AG04450 (cell line): ENCODE data around the gene S100A9. TPM values are rescaled to one million over a fixed set of nuclear protein-coding genes. Genes with fewer than 3 reads are reported as not detected.

Experiments used
- CTCF ChIA-PET: fragments of 300-600, 350-600 bp; formaldehyde crosslinking; extraction: SDS; loops from one replicate; lab custom pipeline; 2022; ENCODE audit warnings: antibody characterized with exemption, inconsistent platforms; lab: Charles Lee
- POLR2A ChIA-PET: fragments of 350-600 bp; formaldehyde crosslinking; extraction: SDS; loops from one replicate; lab custom pipeline; 2021; ENCODE audit warnings: antibody characterized with exemption, inconsistent platforms; lab: Yijun Ruan, JAX
- DNase-seq: peaks from one replicate; pipeline ENCODE4 v3.0.0-alpha.2; 2011; ENCODE audit warnings: low read depth, low spot score
- H3K27ac ChIP-seq: one replicate; pipeline ENCODE4 v1.5.1; 2012; ENCODE audit warnings: low read depth, low read length, control low read depth
- H3K27me3 ChIP-seq: one replicate; pipeline ENCODE4 v1.6.0; 2012; ENCODE audit warnings: low read length; ENCODE audit not compliant: control insufficient read depth, insufficient read depth
- H3K4me3 ChIP-seq: 2 replicates; pipeline ENCODE4 v1.5.1; 2011; ENCODE audit warnings: mild to moderate bottlenecking, low read depth, low read length, control low read depth
- H3K9me3 ChIP-seq: 2 replicates; pipeline ENCODE4 v1.5.1; 2012; ENCODE audit warnings: low read length; ENCODE audit not compliant: control insufficient read depth, insufficient read depth
- polyA plus RNA-seq: library from polyadenylated mRNA; depleted of rRNA; stranded (reverse); fragments of >200 nt; gene quantifications from 2 replicates; pipeline ENCODE4 v1.2.3, GENCODE V29; 2011
- TF ChIP-seq, protein P1 (sequence below): IDR thresholded peaks from 2 replicates; pipeline ENCODE4 v1.5.1; 2011; ENCODE audit warnings: low read depth, low read length, control low read depth, inconsistent platforms

Gene S100A9
- polyA plus RNA-seq, 1 experiment = not detected

DNA sequence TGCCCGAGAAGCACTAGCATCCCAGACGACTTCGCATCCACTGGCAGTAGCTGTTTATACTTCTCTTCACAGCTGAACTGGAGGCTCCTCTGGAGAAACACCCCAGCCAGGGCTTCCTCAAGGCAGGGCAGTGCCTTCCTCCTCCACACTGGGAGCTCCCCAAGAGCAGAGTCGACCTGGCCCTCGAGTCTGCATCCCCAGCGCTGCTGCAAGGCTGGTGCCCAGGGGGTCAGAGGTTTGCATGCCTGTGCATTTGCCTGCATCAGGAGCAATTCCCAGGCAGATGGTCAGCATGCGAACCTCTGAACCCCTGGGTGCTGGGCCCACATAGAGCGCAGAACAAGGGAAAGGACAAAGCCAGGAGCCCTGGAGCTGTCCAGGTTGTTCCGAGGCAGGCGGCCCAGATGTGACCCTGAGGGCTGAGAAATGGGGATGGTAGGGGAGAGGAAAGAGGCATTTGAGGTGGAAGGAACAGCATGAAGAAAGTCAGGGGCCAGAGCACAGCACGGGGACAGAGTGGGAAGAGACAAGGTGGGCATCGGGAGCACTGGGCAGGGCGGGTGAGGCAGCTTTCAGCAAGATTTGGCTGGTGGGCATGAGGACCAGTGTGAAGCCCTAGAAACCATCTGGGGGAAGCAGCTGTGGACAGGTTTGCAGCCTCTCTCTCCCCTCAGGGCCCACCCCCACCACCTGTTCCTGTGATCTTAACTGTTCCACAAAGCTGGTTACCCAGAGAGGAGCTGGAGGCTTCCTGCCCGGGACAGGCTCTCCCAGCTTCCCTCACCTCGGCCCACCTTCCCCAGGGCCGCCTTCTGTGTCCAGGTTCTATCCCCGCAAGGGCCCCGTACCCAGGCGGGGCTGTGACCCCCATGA is 39.6 kb downstream of the S100A9 start:
- Histone ChIP-seq H3K27me3 (no peaks in the 10 kb centered on the region), H3K4me3 (no peak overlapping the region), H3K9me3 (no peaks in the 10 kb centered on the region), H3K27ac (no peak overlapping the region)
- POLR2A ChIA-PET = no interaction called here
- CTCF ChIA-PET = no interaction called here
- DNase-seq = no peak
- TF ChIP-seq, protein P1, sequence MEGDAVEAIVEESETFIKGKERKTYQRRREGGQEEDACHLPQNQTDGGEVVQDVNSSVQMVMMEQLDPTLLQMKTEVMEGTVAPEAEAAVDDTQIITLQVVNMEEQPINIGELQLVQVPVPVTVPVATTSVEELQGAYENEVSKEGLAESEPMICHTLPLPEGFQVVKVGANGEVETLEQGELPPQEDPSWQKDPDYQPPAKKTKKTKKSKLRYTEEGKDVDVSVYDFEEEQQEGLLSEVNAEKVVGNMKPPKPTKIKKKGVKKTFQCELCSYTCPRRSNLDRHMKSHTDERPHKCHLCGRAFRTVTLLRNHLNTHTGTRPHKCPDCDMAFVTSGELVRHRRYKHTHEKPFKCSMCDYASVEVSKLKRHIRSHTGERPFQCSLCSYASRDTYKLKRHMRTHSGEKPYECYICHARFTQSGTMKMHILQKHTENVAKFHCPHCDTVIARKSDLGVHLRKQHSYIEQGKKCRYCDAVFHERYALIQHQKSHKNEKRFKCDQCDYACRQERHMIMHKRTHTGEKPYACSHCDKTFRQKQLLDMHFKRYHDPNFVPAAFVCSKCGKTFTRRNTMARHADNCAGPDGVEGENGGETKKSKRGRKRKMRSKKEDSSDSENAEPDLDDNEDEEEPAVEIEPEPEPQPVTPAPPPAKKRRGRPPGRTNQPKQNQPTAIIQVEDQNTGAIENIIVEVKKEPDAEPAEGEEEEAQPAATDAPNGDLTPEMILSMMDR = no peak

DNA sequence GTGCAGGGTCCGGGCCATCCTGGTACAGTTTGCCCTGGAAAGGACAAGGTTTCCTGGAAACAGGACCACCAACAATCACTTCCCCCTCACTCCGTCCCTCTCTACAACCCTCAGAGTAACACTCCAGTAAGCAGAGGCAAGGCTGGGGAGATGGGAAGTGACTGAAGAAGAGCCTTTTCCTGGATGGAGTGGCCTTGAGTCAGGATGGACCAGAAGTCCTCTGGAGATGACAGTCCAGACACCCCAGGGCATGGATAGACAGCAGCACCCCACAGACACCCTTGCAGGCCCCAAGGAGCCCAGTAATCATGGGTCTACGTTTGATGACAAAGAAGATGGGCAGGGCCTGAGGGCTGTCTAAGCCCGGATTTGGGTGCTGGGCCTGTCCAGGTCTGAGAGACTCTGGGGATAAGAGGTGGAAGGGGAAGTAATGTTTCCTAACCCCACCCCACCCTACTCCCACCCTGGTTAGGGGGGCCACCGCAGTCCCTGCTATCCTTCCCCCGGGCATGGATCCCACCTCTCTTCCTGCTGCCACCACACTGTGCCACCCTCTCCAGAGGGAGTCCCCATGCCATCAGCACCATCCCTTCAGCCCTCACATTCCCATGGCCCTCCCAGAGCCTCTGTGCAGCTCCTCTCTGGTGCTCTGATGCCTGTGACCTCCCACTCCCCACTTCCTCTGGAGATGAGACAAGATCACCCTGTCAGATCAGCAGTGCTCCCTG is 40.4 kb downstream of the S100A9 start:
- Histone ChIP-seq H3K4me3 (no peak overlapping the region), H3K9me3 (no peaks in the 10 kb centered on the region), H3K27ac (no peak overlapping the region), H3K27me3 (no peaks in the 10 kb centered on the region)
- POLR2A ChIA-PET = no interaction called here
- CTCF ChIA-PET = no interaction called here
- no peak for DNase-seq
- TF ChIP-seq, protein P1 = no peak

DNA sequence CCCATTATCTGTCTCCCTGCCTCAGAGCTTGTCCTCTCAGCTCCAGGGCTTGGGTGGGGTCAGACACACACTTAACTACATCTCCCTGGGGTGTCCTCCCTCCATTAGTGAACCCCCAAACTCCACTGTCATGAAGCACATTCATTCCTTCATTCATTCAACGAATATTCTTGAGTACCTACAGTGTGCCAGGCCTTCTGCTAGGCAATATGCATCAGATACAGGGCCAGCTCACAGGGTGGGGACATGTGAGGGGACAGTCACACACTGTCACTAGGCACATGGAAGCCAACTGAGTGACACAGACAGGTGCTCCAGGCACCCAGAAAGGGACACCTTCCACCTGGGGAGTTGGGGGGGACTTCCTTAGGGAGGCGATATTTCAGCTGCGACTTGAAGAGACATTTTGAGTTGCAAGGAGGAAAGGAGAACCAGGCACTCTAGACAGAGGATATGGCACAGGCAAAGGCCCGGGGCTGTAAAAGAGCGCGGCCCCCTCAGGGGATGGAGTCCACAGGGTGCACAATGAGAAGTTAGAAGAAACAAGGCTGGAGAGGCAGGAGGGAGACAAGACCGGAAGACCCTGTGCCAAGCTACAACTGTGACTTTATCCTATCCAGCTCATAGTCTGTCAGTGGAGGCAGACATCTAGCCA is 41.9 kb downstream of the S100A9 start:
- Histone ChIP-seq H3K27me3 (no peaks in the 10 kb centered on the region), H3K4me3 (no peak overlapping the region), H3K27ac (no peak overlapping the region), H3K9me3 (no peaks in the 10 kb centered on the region)
- ChIA-PET CTCF (interaction anchor here (1.1 to 1.5 kb wide), 2 partner anchors 47 to 95 kb away, joined by 3 to 12 read pairs; no protein-coding TSS in a partner anchor), POLR2A (no interaction called here)
- DNase-seq = no peak
- TF ChIP-seq, protein P1 = no peak

DNA sequence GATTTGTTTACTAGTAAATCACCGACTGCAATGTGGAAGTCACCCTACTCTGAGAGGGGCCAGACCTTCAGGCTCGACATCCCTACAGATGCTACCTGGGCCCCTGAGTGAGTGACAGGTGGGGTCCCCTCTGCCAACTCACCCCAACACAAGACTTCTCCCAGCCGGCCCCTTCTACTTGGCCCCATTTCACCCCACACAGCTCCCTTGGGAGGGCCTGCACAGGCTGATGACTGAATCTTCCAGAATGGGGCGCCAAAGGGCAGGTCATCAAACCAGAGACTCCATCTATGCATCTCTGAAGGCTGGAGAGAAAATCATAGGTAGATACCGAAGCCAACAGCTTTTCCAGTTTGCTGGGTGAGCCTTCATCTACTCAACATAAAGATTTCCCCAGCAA is 42.6 kb downstream of the S100A9 start:
- Histone ChIP-seq H3K4me3 (no peak overlapping the region), H3K9me3 (no peaks in the 10 kb centered on the region), H3K27me3 (no peaks in the 10 kb centered on the region), H3K27ac (no peak overlapping the region)
- no peak for DNase-seq
- ChIA-PET CTCF (interaction anchor here (1.1 to 1.5 kb wide), 2 partner anchors 48 to 95 kb away, joined by 3 to 12 read pairs; no protein-coding TSS in a partner anchor), POLR2A (no interaction called here)
- TF ChIP-seq, protein P1 = peak; percentile 20; the same call in 1 of the 2 replicates
